Small intestine (tissue), 7 donors: ENCODE data around the gene MSL2. TPM values are rescaled to one million over a fixed set of nuclear protein-coding genes. Genes with fewer than 3 reads are reported as not detected.
"Not testable (repeated sequence)": the region's sequence is repeated elsewhere in the genome, so short reads cannot be mapped to it uniquely, and the experiment has no call there.

Experiments
- DNase-seq, 2 donors: peaks; one replicate each; pipeline versions ENCODE4 v3.0.0 to v3.0.0-alpha.2; 2013
- FAIRE-seq: peaks from 2 replicates; lab custom pipeline; 2012; peaks lifted over from hg19 to GRCh38; lab: Jason Lieb, UNC
- H3K27ac ChIP-seq, 3 donors: one replicate each; pipeline ENCODE4 v1.5.1; 2013; ENCODE audit warnings: low read length in 2 of 3, mild to moderate bottlenecking in 2 of 3, control low read depth in 1 of 3, inconsistent platforms in 1 of 3, low read depth in 1 of 3, moderate library complexity in 1 of 3
- H3K27me3 ChIP-seq, 3 donors: one replicate each; pipeline ENCODE4 v1.6.1; 2013; ENCODE audit warnings: low read length in 3 of 3, inconsistent platforms in 1 of 3; ENCODE audit not compliant: control insufficient read depth in 3 of 3, insufficient read depth in 3 of 3
- H3K36me3 ChIP-seq, 3 donors: one replicate each; pipeline ENCODE4 v1.6.1; 2013; ENCODE audit warnings: low read length in 3 of 3, inconsistent platforms in 1 of 3, low read depth in 1 of 3, mild to moderate bottlenecking in 1 of 3, moderate library complexity in 1 of 3; ENCODE audit not compliant: control insufficient read depth in 3 of 3, insufficient read depth in 2 of 3
- H3K4me1 ChIP-seq, 3 donors: one replicate each; pipeline ENCODE4 v1.6.1; 2013; ENCODE audit warnings: low read length in 2 of 3, inconsistent platforms in 1 of 3, low read depth in 1 of 3, mild to moderate bottlenecking in 1 of 3, moderate library complexity in 1 of 3; ENCODE audit not compliant: control insufficient read depth in 3 of 3, insufficient read depth in 2 of 3
- H3K4me3 ChIP-seq, 3 donors: one replicate each; pipeline ENCODE4 v1.5.1; 2013; ENCODE audit warnings: low read length in 3 of 3, control low read depth in 1 of 3, inconsistent platforms in 1 of 3, low read depth in 1 of 3, mild to moderate bottlenecking in 1 of 3, moderate library complexity in 1 of 3
- H3K9me3 ChIP-seq, 2 donors: one replicate each; pipeline ENCODE4 v1.6.1; 2013; ENCODE audit warnings: low read depth in 1 of 2, low read length in 1 of 2; ENCODE audit not compliant: control insufficient read depth in 2 of 2, insufficient read depth in 1 of 2
- WGBS, 3 donors: extraction: QIAGEN DNeasy Blood & Tissue Kit; methylation state at CpG; one replicate each; pipeline ENCODE4 v1.1.7; 2013; 5-methylcytosine and 5-hydroxymethylcytosine counted together
- polyA plus RNA-seq, 4 donors: library from polyadenylated mRNA; stranded (reverse) in 3 of 4; unstranded in 1 of 4; fragments of 200-250 nt in 3 of 4; fragments of 120-200 nt in 1 of 4; gene quantifications; one replicate each; pipeline versions ENCODE4 v1.2.1 to v1.2.3, GENCODE V29; 2013
- donor health status: healthy with polysubstance abuse.
- donor health status: control.
- donor health status: control.
- donor health status: Bipolar disorder and iron deficiency.
- donor health status: healthy.

Gene MSL2
- polyA plus RNA-seq, 4 donors: 3.8 to 29.9 (median 6.5) TPM

- Histone ChIP-seq H3K4me1 (no peaks in the 10 kb centered on the region), H3K27me3 (no peaks in the 10 kb centered on the region), H3K9me3 (no peaks in the 10 kb centered on the region), H3K27ac (no peak overlapping the region), H3K36me3 (no peaks in the 10 kb centered on the region), H3K4me3 (no peak overlapping the region)
- 80 to 89% (median 82%) methylated on average over 2 of the region's 2 CpGs for WGBS, 3 donors
- no peak for DNase-seq
- FAIRE-seq: no peak
Observed at GRCh38 chr3:136232413-136232812, 36.3 kb upstream of the MSL2 start.

- not testable (repeated sequence) for DNase-seq, FAIRE-seq
- WGBS, 3 donors: 95 to 96% (median 96%) methylated on average over 4 of the region's 4 CpGs
Observed at GRCh38 chr3:136222746-136223145, 26.6 kb upstream of the MSL2 start.

GRCh38 chr3:136211547-136211946 is 15.4 kb upstream of the MSL2 start:
- WGBS, 3 donors: 74 to 81% (median 80%) methylated on average over 2 of the region's 2 CpGs
- no peak overlapping the region for H3K4me3 ChIP-seq
- no peak for DNase-seq
- no peaks in the 10 kb centered on the region for H3K27me3 ChIP-seq
- no peaks in the 10 kb centered on the region for H3K9me3 ChIP-seq
- no peaks in the 10 kb centered on the region for H3K4me1 ChIP-seq
- H3K27ac ChIP-seq: no peak overlapping the region
- H3K36me3 ChIP-seq: no peaks in the 10 kb centered on the region
- FAIRE-seq: no peak

More at GRCh38 chr3:136222746-136223145, 26.6 kb upstream of the MSL2 start:
- H3K4me3 ChIP-seq, H3K9me3 ChIP-seq, H3K27me3 ChIP-seq, H3K36me3 ChIP-seq, H3K27ac ChIP-seq, H3K4me1 ChIP-seq: not testable (repeated sequence)

GRCh38 chr3:136209921-136210320 is 13.8 kb upstream of the MSL2 start:
- Histone ChIP-seq H3K36me3 (no peaks in the 10 kb centered on the region), H3K27me3 (no peaks in the 10 kb centered on the region), H3K4me3 (no peak overlapping the region), H3K27ac (no peak overlapping the region), H3K4me1 (no peaks in the 10 kb centered on the region), H3K9me3 (no peaks in the 10 kb centered on the region)
- no peak for DNase-seq
- FAIRE-seq: no peak

GRCh38 chr3:136207489-136208115 is 11.5 kb upstream of the MSL2 start:
- no peak overlapping the region for H3K4me3 ChIP-seq
- H3K27me3 ChIP-seq: no peaks in the 10 kb centered on the region
- H3K4me1 ChIP-seq: no peaks in the 10 kb centered on the region
- no peaks in the 10 kb centered on the region for H3K36me3 ChIP-seq
- no peak for DNase-seq
- no peak overlapping the region for H3K27ac ChIP-seq
- WGBS, 3 donors: 71 to 79% (median 78%) methylated on average over 4 of the region's 4 CpGs
- no peaks in the 10 kb centered on the region for H3K9me3 ChIP-seq
- FAIRE-seq: no peak

GRCh38 chr3:136199219-136199618 is 3.1 kb upstream of the MSL2 start:
- peaks cover 0 to 10% (median 2%) of the 10 kb centered on the region in 3 donors for H3K4me1 ChIP-seq
- not testable (repeated sequence) for H3K27me3 ChIP-seq, DNase-seq, H3K4me3 ChIP-seq, H3K27ac ChIP-seq, H3K36me3 ChIP-seq, FAIRE-seq, H3K9me3 ChIP-seq
- WGBS, 3 donors: 93 to 97% (median 96%) methylated on average over 5 of the region's 5 CpGs

- H3K4me1 ChIP-seq: peaks cover 0 to 10% (median 2%) of the 10 kb centered on the region in 3 donors
- FAIRE-seq, H3K36me3 ChIP-seq, H3K4me3 ChIP-seq, DNase-seq, H3K27me3 ChIP-seq, H3K9me3 ChIP-seq, H3K27ac ChIP-seq: not testable (repeated sequence)
- WGBS, 3 donors: 96 to 98% (median 97%) methylated on average over 9 to 10 of the region's 10 CpGs
Observed at GRCh38 chr3:136198462-136199078, 2.4 kb upstream of the MSL2 start.

GRCh38 chr3:136197159-136197793 is 1.1 kb upstream of the MSL2 start:
- FAIRE-seq: no peak
- H3K4me1 ChIP-seq: peaks cover 0 to 10% (median 2%) of the 10 kb centered on the region in 3 donors

More at GRCh38 chr3:136197159-136197793, 1.1 kb upstream of the MSL2 start:
- Histone ChIP-seq H3K4me3 (peak overlapping the region; percentile 43 to 89 (median 81)), H3K27ac (peak overlapping the region; percentile 90 to 100 (median 96)), H3K27me3 (no peaks in the 10 kb centered on the region), H3K9me3 (no peaks in the 10 kb centered on the region), H3K36me3 (no peaks in the 10 kb centered on the region)
- WGBS, 3 donors: 6 to 16% (median 9%) methylated on average over 15 of the region's 15 CpGs
- peak; percentile 53 to 86 for DNase-seq
